ENCODE data around the gene MCEMP1. TPM values are rescaled to one million over a fixed set of nuclear protein-coding genes. Genes with fewer than 3 reads are reported as not detected.

Gene MCEMP1
- total and polyA plus RNA-seq, 4 experiments from 2014 or later = not detected

- ChIA-PET POLR2A (ENCODE audit: partially characterized antibody) (no interaction called here), CTCF (ENCODE audit: partially characterized antibody) (interaction anchor here (1.3 kb wide), 1 partner anchor 112 kb away, joined by 4 read pairs; no protein-coding TSS in a partner anchor)
- DNase-seq = no peak
- intact Hi-C loops (cut with micrococcal nuclease) = no loop called here
- Histone ChIP-seq H3K4me3 (ENCODE audit: low read length in 2 of 2) (no peak overlapping the region), H3K27ac (ENCODE audit: low read depth, low read length) (no peak overlapping the region), H3K4me1 (ENCODE audit: insufficient read depth, low read length) (peaks cover under 1% of the 10 kb centered on the region), H3K36me3 (ENCODE audit: insufficient read depth, low read length) (peaks cover 6% of the 10 kb centered on the region), H3K27me3 (ENCODE audit: insufficient read depth, low read length) (no peaks in the 10 kb centered on the region), H3K9me3 (ENCODE audit: control insufficient read depth in 1 of 2, low read length in 2 of 2) (no peaks in the 10 kb centered on the region)
- H3K36me3 Mint-ChIP-seq = peaks cover 9 to 13% of the 10 kb centered on the region in 2 donors
- H3K9me3 Mint-ChIP-seq = no peaks in the 10 kb centered on the region
- no peaks in the 10 kb centered on the region for H3K27me3 Mint-ChIP-seq
- H3K27ac Mint-ChIP-seq = peak overlapping the region in 1 of 7 donors; percentile 8
- peaks cover 1 to 10% (median 4%) of the 10 kb centered on the region in 4 donors for H3K4me1 Mint-ChIP-seq
- H3K4me3 Mint-ChIP-seq = no peak overlapping the region
Observed at GRCh38 chr19:7687177-7687576, 10.3 kb downstream of the MCEMP1 start.

GRCh38 chr19:7689165-7689564 is 12.3 kb downstream of the MCEMP1 start:
- Histone ChIP-seq H3K36me3 (ENCODE audit: insufficient read depth, low read length) (no peaks in the 10 kb centered on the region), H3K4me3 (ENCODE audit: low read length in 2 of 2) (no peak overlapping the region), H3K4me1 (ENCODE audit: insufficient read depth, low read length) (no peaks in the 10 kb centered on the region), H3K27ac (ENCODE audit: low read depth, low read length) (no peak overlapping the region), H3K9me3 (ENCODE audit: control insufficient read depth in 1 of 2, low read length in 2 of 2) (no peaks in the 10 kb centered on the region), H3K27me3 (ENCODE audit: insufficient read depth, low read length) (no peaks in the 10 kb centered on the region)
- no peak for DNase-seq
- peaks cover 4% of the 10 kb centered on the region in 2 donors for H3K36me3 Mint-ChIP-seq
- peaks cover 2 to 5% (median 3%) of the 10 kb centered on the region in 4 donors for H3K4me1 Mint-ChIP-seq
- POLR2A ChIA-PET (ENCODE audit: partially characterized antibody) = no interaction called here
- no peaks in the 10 kb centered on the region for H3K9me3 Mint-ChIP-seq
- CTCF ChIA-PET (ENCODE audit: partially characterized antibody) = no interaction called here
- H3K4me3 Mint-ChIP-seq = no peak overlapping the region
- no peak overlapping the region for H3K27ac Mint-ChIP-seq
- H3K27me3 Mint-ChIP-seq = no peaks in the 10 kb centered on the region
- intact Hi-C loops (cut with micrococcal nuclease) = no loop called here

GRCh38 chr19:7690779-7691258 is 13.9 kb downstream of the MCEMP1 start:
- POLR2A ChIA-PET (ENCODE audit: partially characterized antibody) = no interaction called here
- CTCF ChIA-PET (ENCODE audit: partially characterized antibody) = interaction anchor here (0.6 kb wide), 1 partner anchor 182 kb away, joined by 3 read pairs; no protein-coding TSS in a partner anchor
- H3K9me3 ChIP-seq (ENCODE audit: control insufficient read depth in 1 of 2, low read length in 2 of 2) = no peaks in the 10 kb centered on the region
- Mint-ChIP-seq H3K9me3 (no peaks in the 10 kb centered on the region), H3K27me3 (no peaks in the 10 kb centered on the region), H3K4me1 (peaks cover 0 to 2% (median 0%) of the 10 kb centered on the region in 4 donors), H3K4me3 (no peak overlapping the region), H3K36me3 (no peaks in the 10 kb centered on the region), H3K27ac (no peak overlapping the region)
- intact Hi-C loops (cut with micrococcal nuclease) = no loop called here
- H3K36me3 ChIP-seq (ENCODE audit: insufficient read depth, low read length) = no peaks in the 10 kb centered on the region
- no peaks in the 10 kb centered on the region for H3K27me3 ChIP-seq (ENCODE audit: insufficient read depth, low read length)
- H3K4me3 ChIP-seq (ENCODE audit: low read length in 2 of 2) = no peak overlapping the region
- H3K27ac ChIP-seq (ENCODE audit: low read depth, low read length) = no peak overlapping the region
- DNase-seq = no peak
- no peaks in the 10 kb centered on the region for H3K4me1 ChIP-seq (ENCODE audit: insufficient read depth, low read length)

- no peak overlapping the region for H3K27ac ChIP-seq (ENCODE audit: low read depth, low read length)
- no peak overlapping the region for H3K4me3 ChIP-seq (ENCODE audit: low read length in 2 of 2)
- H3K36me3 ChIP-seq (ENCODE audit: insufficient read depth, low read length) = no peaks in the 10 kb centered on the region
- CTCF ChIA-PET (ENCODE audit: partially characterized antibody) = interaction anchor here (0.6 kb wide), 1 partner anchor 183 kb away, joined by 3 read pairs; no protein-coding TSS in a partner anchor
- no peak overlapping the region for H3K4me3 Mint-ChIP-seq
- DNase-seq = peak in 2 of 5 donors; percentile 24 to 26
- no peaks in the 10 kb centered on the region for H3K9me3 Mint-ChIP-seq
- H3K27me3 Mint-ChIP-seq = peaks cover under 1% of the 10 kb centered on the region in 2 donors
- peaks cover 0 to 2% (median 0%) of the 10 kb centered on the region in 4 donors for H3K4me1 Mint-ChIP-seq
- no peaks in the 10 kb centered on the region for H3K27me3 ChIP-seq (ENCODE audit: insufficient read depth, low read length)
- no peaks in the 10 kb centered on the region for H3K9me3 ChIP-seq (ENCODE audit: control insufficient read depth in 1 of 2, low read length in 2 of 2)
- POLR2A ChIA-PET (ENCODE audit: partially characterized antibody) = no interaction called here
- no peaks in the 10 kb centered on the region for H3K36me3 Mint-ChIP-seq
- H3K27ac Mint-ChIP-seq = no peak overlapping the region
- intact Hi-C loops (cut with micrococcal nuclease) = no loop called here
- no peaks in the 10 kb centered on the region for H3K4me1 ChIP-seq (ENCODE audit: insufficient read depth, low read length)
Observed at GRCh38 chr19:7691497-7691896, 14.6 kb downstream of the MCEMP1 start.

- no peak overlapping the region for H3K27ac ChIP-seq (ENCODE audit: low read depth, low read length)
- no peaks in the 10 kb centered on the region for H3K36me3 ChIP-seq (ENCODE audit: insufficient read depth, low read length)
- no peaks in the 10 kb centered on the region for H3K9me3 ChIP-seq (ENCODE audit: control insufficient read depth in 1 of 2, low read length in 2 of 2)
- ChIA-PET CTCF (ENCODE audit: partially characterized antibody) (no interaction called here), POLR2A (ENCODE audit: partially characterized antibody) (no interaction called here)
- intact Hi-C loops (cut with micrococcal nuclease) = no loop called here
- H3K36me3 Mint-ChIP-seq = no peaks in the 10 kb centered on the region
- H3K4me3 Mint-ChIP-seq = no peak overlapping the region
- no peaks in the 10 kb centered on the region for H3K9me3 Mint-ChIP-seq
- no peaks in the 10 kb centered on the region for H3K4me1 ChIP-seq (ENCODE audit: insufficient read depth, low read length)
- peak in 4 of 5 donors; percentile 22 to 52 (median 43) for DNase-seq
- peaks cover 0 to 2% (median 0%) of the 10 kb centered on the region in 4 donors for H3K4me1 Mint-ChIP-seq
- H3K27me3 Mint-ChIP-seq = peaks cover 2 to 3% of the 10 kb centered on the region in 2 donors
- no peak overlapping the region for H3K4me3 ChIP-seq (ENCODE audit: low read length in 2 of 2)
- no peak overlapping the region for H3K27ac Mint-ChIP-seq
- H3K27me3 ChIP-seq (ENCODE audit: insufficient read depth, low read length) = no peaks in the 10 kb centered on the region
Observed at GRCh38 chr19:7692417-7693088, 15.7 kb downstream of the MCEMP1 start.

GRCh38 chr19:7694499-7694898 is 17.6 kb downstream of the MCEMP1 start:
- no peaks in the 10 kb centered on the region for H3K36me3 Mint-ChIP-seq
- Histone ChIP-seq H3K36me3 (ENCODE audit: insufficient read depth, low read length) (no peaks in the 10 kb centered on the region), H3K4me3 (ENCODE audit: low read length in 2 of 2) (no peak overlapping the region), H3K27me3 (ENCODE audit: insufficient read depth, low read length) (no peaks in the 10 kb centered on the region), H3K4me1 (ENCODE audit: insufficient read depth, low read length) (no peaks in the 10 kb centered on the region), H3K27ac (ENCODE audit: low read depth, low read length) (no peak overlapping the region), H3K9me3 (ENCODE audit: control insufficient read depth in 1 of 2, low read length in 2 of 2) (no peaks in the 10 kb centered on the region)
- H3K27ac Mint-ChIP-seq = peak overlapping the region in 1 of 7 donors; percentile 21
- H3K4me1 Mint-ChIP-seq = peaks cover under 1 to 4% (median 3%) of the 10 kb centered on the region in 4 donors
- no peak for DNase-seq
- POLR2A ChIA-PET (ENCODE audit: partially characterized antibody) = no interaction called here
- H3K27me3 Mint-ChIP-seq = peaks cover 2 to 10% of the 10 kb centered on the region in 2 donors
- CTCF ChIA-PET (ENCODE audit: partially characterized antibody) = no interaction called here
- intact Hi-C loops (cut with micrococcal nuclease) = no loop called here
- H3K4me3 Mint-ChIP-seq = no peak overlapping the region
- H3K9me3 Mint-ChIP-seq = no peaks in the 10 kb centered on the region

GRCh38 chr19:7697721-7698287 is 20.9 kb downstream of the MCEMP1 start:
- no peak overlapping the region for H3K4me3 ChIP-seq (ENCODE audit: low read length in 2 of 2)
- Mint-ChIP-seq H3K27ac (no peak overlapping the region), H3K9me3 (no peaks in the 10 kb centered on the region), H3K27me3 (peaks cover 2 to 10% of the 10 kb centered on the region in 2 donors), H3K4me3 (no peak overlapping the region), H3K36me3 (no peaks in the 10 kb centered on the region), H3K4me1 (peaks cover 3 to 11% (median 6%) of the 10 kb centered on the region in 4 donors)
- ChIA-PET CTCF (ENCODE audit: partially characterized antibody) (interaction anchor here (1.5 to 2.2 kb wide), 2 partner anchors 13 to 17 kb away, joined by 3 to 5 read pairs; partner anchors contain the start of gene TRAPPC5), POLR2A (ENCODE audit: partially characterized antibody) (interaction anchor here (1.6 kb wide), 1 partner anchor 17 kb away, joined by 7 read pairs; the partner anchor contains the start of gene TRAPPC5)
- H3K27me3 ChIP-seq (ENCODE audit: insufficient read depth, low read length) = no peaks in the 10 kb centered on the region
- intact Hi-C loops (cut with micrococcal nuclease) = no loop called here
- no peak for DNase-seq
- H3K9me3 ChIP-seq (ENCODE audit: control insufficient read depth in 1 of 2, low read length in 2 of 2) = no peaks in the 10 kb centered on the region
- no peaks in the 10 kb centered on the region for H3K4me1 ChIP-seq (ENCODE audit: insufficient read depth, low read length)
- no peak overlapping the region for H3K27ac ChIP-seq (ENCODE audit: low read depth, low read length)
- no peaks in the 10 kb centered on the region for H3K36me3 ChIP-seq (ENCODE audit: insufficient read depth, low read length)

Measured in CD4-positive, alpha-beta memory T cell (primary cell).